Mesodermal cell (in vitro differentiated cells): ENCODE data around the gene SLC39A2.
"Not testable (repeated sequence)": the region's sequence is repeated elsewhere in the genome, so short reads cannot be mapped to it uniquely, and the experiment has no call there.

ENCODE experiments used
- H3K27ac ChIP-seq: 2 replicates; pipeline ENCODE4 v1.7.0; 2013; ENCODE audit warnings: mild to moderate bottlenecking, low read depth, low read length, moderate library complexity; ENCODE audit not compliant: severe bottlenecking
- H3K36me3 ChIP-seq: 2 replicates; pipeline ENCODE4 v1.7.1; 2013; ENCODE audit warnings: mild to moderate bottlenecking, low read length, moderate library complexity; ENCODE audit not compliant: control insufficient read depth, insufficient read depth
- H3K4me1 ChIP-seq: one replicate; pipeline ENCODE4 v1.7.1; 2013; ENCODE audit warnings: mild to moderate bottlenecking, low read length; ENCODE audit not compliant: insufficient read depth, control insufficient read depth, poor library complexity, severe bottlenecking
- H3K4me3 ChIP-seq: 2 replicates; pipeline ENCODE4 v1.7.0; 2013; ENCODE audit warnings: low read length, control low read depth, mild to moderate bottlenecking; ENCODE audit not compliant: insufficient read depth, poor library complexity, severe bottlenecking; ENCODE audit errors: extremely low read depth
- H3K9me3 ChIP-seq: 2 replicates; pipeline ENCODE4 v1.7.1; 2013; ENCODE audit warnings: mild to moderate bottlenecking, low read length, moderate library complexity; ENCODE audit not compliant: control insufficient read depth
- WGBS, 2 experiments: methylation state at CpG; one replicate each; pipeline ENCODE4 v1.1.5; 2013; ENCODE audit warnings: missing lambda C conversion rate in 2 of 2; ENCODE audit not compliant: insufficient coverage in 2 of 2; 5-methylcytosine and 5-hydroxymethylcytosine counted together

Gene SLC39A2

DNA sequence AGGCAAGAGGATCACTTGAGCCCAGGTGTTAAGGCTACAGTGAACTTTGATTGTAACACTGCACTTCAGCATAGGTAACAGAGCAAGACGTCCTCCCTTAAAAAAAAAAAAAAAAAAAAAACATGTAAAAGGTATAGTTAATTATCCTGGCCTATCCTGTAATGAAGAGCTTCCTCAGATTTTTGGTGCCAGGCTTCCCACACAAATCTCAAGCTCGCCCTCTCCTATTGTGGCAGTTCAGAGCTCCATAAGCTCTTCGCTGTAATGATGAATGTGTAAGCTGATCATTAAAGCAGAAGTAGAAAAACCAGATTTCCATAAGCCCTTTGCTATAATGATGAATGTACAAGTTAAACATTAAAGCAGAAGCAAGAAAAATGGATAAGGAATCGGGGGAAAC, 2.0 kb upstream of the SLC39A2 start:
- Histone ChIP-seq H3K36me3 (peaks cover 50% of the 10 kb centered on the region), H3K4me1 (peaks cover 22% of the 10 kb centered on the region), H3K27ac (no peak overlapping the region), H3K4me3 (no peak overlapping the region), H3K9me3 (no peaks in the 10 kb centered on the region)
- no CpG with 5 or more reads among the region's 4 CpGs for WGBS, 2 experiments

DNA sequence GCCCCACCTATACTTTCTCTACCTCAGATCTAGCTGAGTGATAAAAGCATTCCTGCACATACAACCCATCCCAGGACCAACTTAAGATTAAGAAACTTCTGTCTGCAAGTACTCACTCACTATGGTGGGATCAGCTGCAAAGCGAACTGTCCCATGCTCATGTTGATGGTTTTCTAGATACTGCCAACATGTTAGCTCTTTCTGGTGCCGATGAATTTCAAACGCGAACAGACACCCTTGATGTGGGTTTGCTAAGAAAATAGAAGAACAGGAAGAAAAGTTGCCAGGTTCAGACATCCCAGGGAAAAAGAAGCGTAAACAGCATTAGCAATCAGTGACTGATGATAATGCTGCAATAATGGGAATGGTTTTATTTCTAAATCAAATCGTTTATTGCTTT, 1.5 kb upstream of the SLC39A2 start:
- Histone ChIP-seq H3K4me1 (peaks cover 22% of the 10 kb centered on the region), H3K36me3 (peaks cover 45% of the 10 kb centered on the region), H3K9me3 (no peaks in the 10 kb centered on the region), H3K27ac (peak overlapping the region; percentile 41), H3K4me3 (no peak overlapping the region)
- 93 to 96% methylated on average over 4 to 5 of the region's 6 CpGs for WGBS, 2 experiments

DNA sequence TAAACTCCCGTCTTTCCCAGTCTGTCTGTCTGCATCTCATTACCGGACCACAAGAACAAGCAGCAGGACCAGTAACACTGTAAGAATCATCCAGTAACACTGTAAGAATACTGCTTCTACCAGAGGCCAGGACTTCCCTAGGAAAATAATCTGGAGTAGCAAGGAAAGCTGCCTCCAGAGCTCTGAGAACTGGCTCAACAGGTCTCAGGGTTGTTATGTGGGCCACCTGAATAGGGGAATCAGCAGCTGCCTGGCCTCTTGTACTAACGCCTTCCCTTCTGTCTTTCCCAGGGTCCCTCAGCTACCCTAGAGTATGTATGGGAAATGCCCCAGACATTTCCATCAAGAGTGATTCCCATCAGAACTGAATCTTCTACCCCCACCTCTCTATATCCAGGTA, 954 bp upstream of the SLC39A2 start:
- Histone ChIP-seq H3K4me1 (peaks cover 25% of the 10 kb centered on the region), H3K4me3 (no peak overlapping the region)

GRCh38 chr14:20999591-20999990, 498 bp downstream of the SLC39A2 start:
- H3K27ac ChIP-seq, result peak overlapping the region; percentile 1
- WGBS, 2 experiments, result 90 to 96% methylated on average over 4 of the region's 4 CpGs
- no peak overlapping the region for H3K4me3 ChIP-seq
- H3K36me3 ChIP-seq, result peaks cover 27% of the 10 kb centered on the region
- H3K9me3 ChIP-seq, result no peaks in the 10 kb centered on the region
- H3K4me1 ChIP-seq, result peaks cover 26% of the 10 kb centered on the region

More for the DNA sequence above, 954 bp upstream of the SLC39A2 start:
- Histone ChIP-seq H3K36me3 (peaks cover 39% of the 10 kb centered on the region), H3K9me3 (no peaks in the 10 kb centered on the region), H3K27ac (peak overlapping the region; percentile 57)
- 78 to 83% methylated on average over 1 to 2 of the region's 3 CpGs for WGBS, 2 experiments

- Histone ChIP-seq H3K4me1 (peaks cover 26% of the 10 kb centered on the region), H3K9me3 (no peaks in the 10 kb centered on the region), H3K4me3 (no peak overlapping the region), H3K27ac (no peak overlapping the region), H3K36me3 (peaks cover 11% of the 10 kb centered on the region)
- 88 to 90% methylated on average over 2 to 4 of the region's 7 CpGs for WGBS, 2 experiments
These were observed 2.1 kb downstream of the SLC39A2 start for GRCh38 chr14:21001218-21001617.

DNA sequence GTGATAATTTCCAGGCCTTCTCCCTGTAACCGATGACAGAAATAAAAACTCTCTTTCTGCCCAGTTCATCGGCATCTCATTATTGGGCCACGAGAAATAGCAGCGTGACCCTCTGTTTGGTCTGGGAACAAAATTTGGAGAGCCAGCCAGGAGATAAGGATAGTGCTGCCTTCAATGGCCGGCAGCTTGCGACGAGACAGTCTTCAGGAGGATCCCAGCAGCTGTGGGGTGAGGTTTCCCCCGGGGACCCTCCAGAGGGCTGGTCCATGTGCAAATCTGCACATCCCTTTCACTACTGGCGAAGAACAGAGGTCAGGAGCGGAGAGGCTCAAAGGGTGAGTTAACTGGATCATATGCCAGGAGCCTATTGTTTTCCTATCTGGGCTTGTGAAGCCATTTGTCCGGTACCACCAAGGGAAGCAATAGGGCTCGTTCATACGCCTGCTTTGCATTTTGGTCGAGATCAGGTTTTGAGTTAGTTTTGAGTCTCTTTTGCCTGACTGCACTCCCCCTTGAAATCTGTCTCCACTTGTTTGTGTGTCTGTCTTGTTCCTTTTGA, 4.8 kb downstream of the SLC39A2 start:
- WGBS, 2 experiments, result 86 to 98% methylated on average over 9 to 11 of the region's 14 CpGs
- Histone ChIP-seq H3K36me3 (no peaks in the 10 kb centered on the region), H3K27ac (peak overlapping the region; percentile 57), H3K4me3 (no peak overlapping the region), H3K9me3 (no peaks in the 10 kb centered on the region), H3K4me1 (peaks cover 17% of the 10 kb centered on the region)

GRCh38 chr14:21009721-21010120, 10.6 kb downstream of the SLC39A2 start:
- H3K4me1 ChIP-seq, H3K4me3 ChIP-seq, H3K36me3 ChIP-seq, H3K9me3 ChIP-seq: not testable (repeated sequence)
- WGBS, 2 experiments, result 40% methylated on average over 1 of the region's 3 CpGs
- H3K27ac ChIP-seq, result peak overlapping the region; percentile 84

DNA sequence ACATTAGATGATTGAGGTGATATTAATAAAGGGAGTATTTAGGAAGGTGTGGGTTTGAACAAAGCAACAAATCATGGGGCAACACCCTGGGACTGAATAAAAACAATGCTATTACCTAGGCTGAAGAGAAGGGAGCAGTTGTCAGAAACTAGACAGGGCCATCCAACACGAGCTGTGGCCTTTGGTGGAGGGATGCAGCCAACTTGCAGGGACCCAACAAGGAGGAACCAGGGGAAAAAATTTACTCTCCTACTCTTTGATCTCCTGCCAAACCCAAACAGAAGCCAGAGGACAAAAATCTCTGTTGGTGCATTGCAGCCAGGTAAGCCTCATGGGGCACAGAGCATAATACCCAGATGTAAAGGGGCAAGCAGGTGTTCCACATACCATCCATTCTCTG, 12.0 kb downstream of the SLC39A2 start:
- 100% methylated on average over 1 of the region's 1 CpG; no CpG with 5 or more reads in 1 of the 2 experiments for WGBS, 2 experiments
- H3K4me1 ChIP-seq, result no peaks in the 10 kb centered on the region
- H3K27ac ChIP-seq, result no peak overlapping the region
- H3K4me3 ChIP-seq, result no peak overlapping the region
- no peaks in the 10 kb centered on the region for H3K9me3 ChIP-seq
- H3K36me3 ChIP-seq, result no peaks in the 10 kb centered on the region

GRCh38 chr14:21014761-21015190, 15.7 kb downstream of the SLC39A2 start:
- WGBS, 2 experiments, result 0% methylated on average over 1 to 4 of the region's 4 CpGs
- no peak overlapping the region for H3K4me3 ChIP-seq
- no peak overlapping the region for H3K27ac ChIP-seq
- peaks cover 28% of the 10 kb centered on the region for H3K36me3 ChIP-seq
- H3K9me3 ChIP-seq, result no peaks in the 10 kb centered on the region
- H3K4me1 ChIP-seq, result peaks cover 8% of the 10 kb centered on the region

DNA sequence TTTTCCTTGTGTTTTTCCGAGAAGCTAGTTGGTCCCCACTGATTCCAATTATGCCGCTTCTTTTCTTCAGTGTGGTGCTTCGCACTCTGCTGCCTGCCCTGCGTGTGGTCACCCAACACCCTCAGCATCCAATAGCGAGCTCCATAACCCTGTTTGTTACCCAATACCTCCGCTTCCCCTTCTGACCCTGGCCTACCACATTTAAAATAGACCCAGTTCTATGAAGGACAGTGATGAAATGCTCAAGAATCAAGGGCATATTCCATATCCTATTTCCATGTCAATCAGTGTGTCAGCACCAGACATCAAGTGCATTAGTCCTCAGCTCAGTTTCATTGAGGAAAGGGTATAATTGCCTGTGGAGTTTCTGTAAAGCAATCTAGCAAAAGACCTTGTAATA, 16.2 kb downstream of the SLC39A2 start:
- H3K4me3 ChIP-seq, result no peak overlapping the region
- no peak overlapping the region for H3K27ac ChIP-seq
- H3K36me3 ChIP-seq, result peaks cover 32% of the 10 kb centered on the region
- H3K9me3 ChIP-seq, result no peaks in the 10 kb centered on the region
- H3K4me1 ChIP-seq, result peaks cover 9% of the 10 kb centered on the region
- WGBS, 2 experiments, result 81 to 95% methylated on average over 6 of the region's 6 CpGs

DNA sequence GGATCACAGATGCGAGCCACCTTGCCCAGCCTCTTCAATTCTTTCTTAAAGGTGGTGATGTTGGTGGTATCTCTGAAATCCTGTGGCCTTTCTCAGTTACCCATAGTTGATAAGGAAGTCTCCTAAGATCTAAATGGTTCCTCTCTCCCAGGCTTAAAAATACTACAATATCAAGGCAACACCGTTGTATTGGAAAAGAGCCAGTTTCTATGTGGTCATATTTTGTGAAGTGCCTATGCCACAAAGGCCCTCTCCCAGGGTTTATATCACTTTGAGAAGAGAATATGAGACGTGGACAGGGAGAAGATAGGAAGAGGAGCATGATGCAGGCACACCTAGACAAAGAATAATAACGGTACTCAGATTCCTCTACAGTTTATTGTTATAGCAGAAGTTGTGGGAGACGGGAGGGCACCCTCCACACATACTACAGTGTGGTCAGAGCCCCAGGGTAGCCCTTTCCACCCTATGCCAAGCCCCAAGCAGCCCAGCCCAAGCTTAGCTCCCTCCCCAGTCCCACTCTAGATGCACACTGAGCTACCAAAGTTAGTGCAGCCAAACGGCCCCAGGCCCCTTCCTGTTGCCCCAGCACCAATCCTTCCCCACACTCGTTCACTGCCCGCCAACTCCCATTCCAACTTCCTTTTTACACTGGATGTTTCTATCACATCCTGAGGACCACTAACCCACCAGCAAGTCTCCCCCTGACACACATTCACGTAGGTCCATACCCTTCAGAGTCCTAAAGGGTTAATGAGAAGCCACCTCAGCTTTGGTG, 17.5 kb downstream of the SLC39A2 start:
- WGBS, 2 experiments, result 86 to 94% methylated on average over 5 to 6 of the region's 9 CpGs
- Histone ChIP-seq H3K4me1 (peaks cover 9% of the 10 kb centered on the region), H3K4me3 (no peak overlapping the region), H3K9me3 (no peaks in the 10 kb centered on the region), H3K27ac (no peak overlapping the region), H3K36me3 (peaks cover 45% of the 10 kb centered on the region)
